HG02840 (cell line): ENCODE data around the gene HK1.
"Not testable (repeated sequence)": the region's sequence is repeated elsewhere in the genome, so short reads cannot be mapped to it uniquely, and the experiment has no call there.

ENCODE experiments used
- ATAC-seq: cut with Tn5 transposase; IDR thresholded peaks from one replicate; pipeline ENCODE4 v1.9.1; 2021; ENCODE audit warnings: mild to moderate bottlenecking, moderate library complexity, moderate number of reproducible peaks; ENCODE audit not compliant: unreplicated experiment, low FRiP score

HK1 gene

GRCh38 chr10:69278446-69278963 lies at the start of gene HK1:
Gene HK1 (plus strand): TSS chr10:69278496.
- no peak for ATAC-seq

- no peak for ATAC-seq
Observed at GRCh38 chr10:69229616-69229916, 48.7 kb upstream of the HK1 start.

- ATAC-seq = no peak
Observed at GRCh38 chr10:69230128-69230527, 48.2 kb upstream of the HK1 start.

- no peak for ATAC-seq
Observed at GRCh38 chr10:69232252-69232651, 46.0 kb upstream of the HK1 start.

GRCh38 chr10:69232736-69233480 lies 45.4 kb upstream of the HK1 start:
- no peak for ATAC-seq

- no peak for ATAC-seq
Observed at GRCh38 chr10:69234447-69234846, 43.8 kb upstream of the HK1 start.

GRCh38 chr10:69237528-69238159 lies 40.7 kb upstream of the HK1 start:
- ATAC-seq = no peak

- ATAC-seq = no peak
Observed at GRCh38 chr10:69239136-69239535, 39.2 kb upstream of the HK1 start.

GRCh38 chr10:69239816-69240434 lies 38.4 kb upstream of the HK1 start:
- no peak for ATAC-seq

- no peak for ATAC-seq
Observed at GRCh38 chr10:69240455-69240854, 37.8 kb upstream of the HK1 start.

- ATAC-seq = no peak
Observed at GRCh38 chr10:69241575-69241974, 36.7 kb upstream of the HK1 start.

GRCh38 chr10:69242040-69242851 lies 36.0 kb upstream of the HK1 start:
- ATAC-seq = no peak

- ATAC-seq = no peak
Observed at GRCh38 chr10:69242852-69243212, 35.5 kb upstream of the HK1 start.

GRCh38 chr10:69243817-69244216 lies 34.5 kb upstream of the HK1 start:
- no peak for ATAC-seq

- ATAC-seq = no peak
Observed at GRCh38 chr10:69246036-69246435, 32.3 kb upstream of the HK1 start.

- no peak for ATAC-seq
Observed at GRCh38 chr10:69246581-69247312, 31.5 kb upstream of the HK1 start.

GRCh38 chr10:69247313-69247710 lies 31.0 kb upstream of the HK1 start:
- ATAC-seq = no peak

- ATAC-seq = no peak
Observed at GRCh38 chr10:69248117-69248730, 30.1 kb upstream of the HK1 start.

GRCh38 chr10:69250041-69250440 lies 28.3 kb upstream of the HK1 start:
- no peak for ATAC-seq

- not testable (repeated sequence) for ATAC-seq
Observed at GRCh38 chr10:69251417-69251816, 26.9 kb upstream of the HK1 start.
